Neural progenitor cell (in vitro differentiated cells): ENCODE results near the gene NRN1L. TPM values are rescaled to one million over a fixed set of nuclear protein-coding genes. Genes with fewer than 3 reads are reported as not detected.

Experiments used
- DNase-seq: peaks from one replicate; pipeline ENCODE4 v3.0.0-alpha.2; 2016; ENCODE audit warnings: low spot score
- H2AFZ ChIP-seq: fragments of 200-600 bp; sonication (generic); replicated peaks from 2 replicates; pipeline ENCODE4 v1.6.1; 2016; ENCODE audit warnings: antibody characterized with exemption
- H3F3A ChIP-seq: fragments of 200-600 bp; sonication (generic); 2 replicates; pipeline ENCODE4 v1.6.1; 2016; ENCODE audit warnings: antibody characterized with exemption, low read depth
- H3K27ac ChIP-seq: fragments of 200-600 bp; sonication (generic); 2 replicates; pipeline ENCODE4 v1.5.1; 2016; ENCODE audit warnings: mild to moderate bottlenecking
- H3K27me3 ChIP-seq: fragments of 200-600 bp; sonication (generic); 2 replicates; pipeline ENCODE4 v1.6.1; 2016; ENCODE audit warnings: mild to moderate bottlenecking, moderate library complexity
- H3K36me3 ChIP-seq: fragments of 200-600 bp; sonication (generic); 2 replicates; pipeline ENCODE4 v1.5.1; 2016
- H3K4me1 ChIP-seq: fragments of 200-600 bp; sonication (generic); 2 replicates; pipeline ENCODE4 v1.6.1; 2016; ENCODE audit warnings: mixed run types
- H3K4me2 ChIP-seq: fragments of 200-600 bp; sonication (generic); 2 replicates; pipeline ENCODE4 v1.6.1; 2016
- H3K4me3 ChIP-seq: fragments of 200-600 bp; sonication (generic); 2 replicates; pipeline ENCODE4 v1.5.1; 2016
- H3K79me2 ChIP-seq: fragments of 200-600 bp; sonication (generic); 2 replicates; pipeline ENCODE4 v1.6.1; 2016; ENCODE audit warnings: low read depth
- H3K9ac ChIP-seq: fragments of 200-600 bp; sonication (generic); 2 replicates; pipeline ENCODE4 v1.6.1; 2016
- H3K9me3 ChIP-seq: fragments of 200-600 bp; sonication (generic); 2 replicates; pipeline ENCODE4 v1.5.1; 2016; ENCODE audit warnings: low read depth
- H4K20me1 ChIP-seq: fragments of 200-600 bp; sonication (generic); 2 replicates; pipeline ENCODE4 v1.6.1; 2016; ENCODE audit warnings: low read depth
- H3K27ac Mint-ChIP-seq: 3 replicates; pipeline ENCODE4 v1.8.0; 2021; ENCODE audit warnings: mixed read lengths
- H3K27me3 Mint-ChIP-seq: 2 replicates; pipeline ENCODE4 v1.8.0; 2022; ENCODE audit warnings: low read depth, mild to moderate bottlenecking, inconsistent platforms, moderate library complexity, mixed read lengths; ENCODE audit not compliant: insufficient read depth
- H3K36me3 Mint-ChIP-seq: 3 replicates; pipeline ENCODE4 v1.8.0; 2021; ENCODE audit warnings: mixed read lengths
- H3K4me1 Mint-ChIP-seq: 3 replicates; pipeline ENCODE4 v1.8.0; 2021; ENCODE audit warnings: mixed read lengths
- H3K4me3 Mint-ChIP-seq: 3 replicates; pipeline ENCODE4 v1.8.0; 2021; ENCODE audit warnings: mild to moderate bottlenecking, moderate library complexity, mixed read lengths
- H3K9me3 Mint-ChIP-seq: 3 replicates; pipeline ENCODE4 v1.8.0; 2020; ENCODE audit warnings: mixed read lengths
- CTCF ChIP-seq: fragments of 200-600 bp; sonication (generic); IDR thresholded peaks from 2 replicates; pipeline ENCODE4 v1.5.1; 2017; ENCODE audit warnings: antibody characterized with exemption, mild to moderate bottlenecking
- EZH2 ChIP-seq: fragments of 200-600 bp; sonication (generic); IDR thresholded peaks from 2 replicates; pipeline ENCODE4 v1.6.1; 2017; ENCODE audit warnings: antibody characterized with exemption, mild to moderate bottlenecking, moderate library complexity
- EZH2phosphoT487 ChIP-seq: fragments of 200-600 bp; sonication (generic); IDR thresholded peaks from 2 replicates; pipeline ENCODE4 v1.6.1; 2017; ENCODE audit warnings: antibody characterized with exemption
- total RNA-seq: library from RNA; depleted of rRNA; stranded (reverse); fragments of >200 nt; gene quantifications from 2 replicates; pipeline ENCODE4 v1.2.3, GENCODE V29; 2015; ENCODE audit warnings: low replicate concordance

The NRN1L gene
- total RNA-seq, 1 donor from 2014 or later = 0.54 TPM

DNA sequence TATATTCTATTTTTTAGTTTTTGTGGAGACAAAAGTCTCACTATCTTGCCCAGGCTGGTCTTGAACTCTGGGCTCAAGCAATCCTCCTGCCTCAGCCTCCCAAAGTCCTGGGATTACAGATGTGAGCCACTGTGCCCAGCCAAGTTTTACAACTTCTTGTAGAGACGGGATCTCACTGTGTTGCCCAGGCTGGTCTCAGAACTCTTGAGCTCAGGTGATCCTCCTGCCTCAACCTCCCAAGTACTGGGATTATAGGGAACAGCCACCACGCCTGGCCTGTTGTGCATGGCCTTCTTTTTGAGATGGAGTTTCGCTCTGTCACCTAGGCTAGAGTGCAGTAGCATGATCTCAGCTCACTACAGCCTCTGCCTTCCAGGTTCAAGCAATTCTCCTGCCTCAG lies 31.0 kb upstream of the NRN1L start:
- no peaks in the 10 kb centered on the region for H3K27me3 Mint-ChIP-seq
- Histone ChIP-seq H3K4me2 (no peak overlapping the region), H3F3A (peaks cover 5% of the 10 kb centered on the region), H3K9me3 (no peaks in the 10 kb centered on the region), H3K79me2 (peaks cover 100% of the 10 kb centered on the region), H4K20me1 (peaks cover 92% of the 10 kb centered on the region), H2AFZ (no peak overlapping the region), H3K4me1 (no peaks in the 10 kb centered on the region), H3K36me3 (no peaks in the 10 kb centered on the region), H3K27ac (no peak overlapping the region), H3K9ac (no peak overlapping the region), H3K4me3 (no peak overlapping the region), H3K27me3 (no peaks in the 10 kb centered on the region)
- no peak overlapping the region for H3K4me3 Mint-ChIP-seq
- no peak overlapping the region for H3K27ac Mint-ChIP-seq
- TF ChIP-seq CTCF (no peak), EZH2 (no peak), EZH2phosphoT487 (no peak)
- H3K4me1 Mint-ChIP-seq = peaks cover 17% of the 10 kb centered on the region
- H3K9me3 Mint-ChIP-seq = no peaks in the 10 kb centered on the region
- DNase-seq = no peak
- peaks cover 18% of the 10 kb centered on the region for H3K36me3 Mint-ChIP-seq

DNA sequence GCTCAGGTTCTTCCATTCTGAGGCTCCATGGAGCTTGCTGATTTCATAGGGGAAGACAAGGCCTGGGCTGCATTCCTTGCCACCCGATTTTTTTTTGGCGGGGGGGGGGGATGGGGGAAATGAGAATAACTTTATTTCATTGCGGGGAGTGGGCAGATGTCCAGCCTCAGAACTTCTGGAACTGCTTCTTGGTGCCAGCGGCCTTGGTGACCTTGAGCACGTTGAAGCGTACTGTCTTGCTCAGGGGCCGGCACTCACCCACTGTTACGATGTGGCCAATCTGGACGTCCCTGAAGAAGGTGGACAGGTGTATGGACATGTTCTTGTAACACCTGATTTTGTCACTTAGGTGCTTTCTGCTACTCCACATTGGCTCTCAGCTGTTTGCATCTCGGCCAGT lies 28.9 kb upstream of the NRN1L start:
- H3K79me2 ChIP-seq = peaks cover 100% of the 10 kb centered on the region
- TF ChIP-seq CTCF (no peak), EZH2phosphoT487 (no peak), EZH2 (no peak)
- DNase-seq = no peak
- H3K4me3 Mint-ChIP-seq = no peak overlapping the region
- no peak overlapping the region for H3K4me2 ChIP-seq
- peaks cover 17% of the 10 kb centered on the region for H3K36me3 Mint-ChIP-seq
- H2AFZ ChIP-seq = no peak overlapping the region
- no peaks in the 10 kb centered on the region for H3K27me3 Mint-ChIP-seq
- no peak overlapping the region for H3K9ac ChIP-seq
- peaks cover 5% of the 10 kb centered on the region for H3F3A ChIP-seq
- H3K36me3 ChIP-seq = no peaks in the 10 kb centered on the region
- H3K4me3 ChIP-seq = no peak overlapping the region
- peaks cover 100% of the 10 kb centered on the region for H4K20me1 ChIP-seq
- H3K9me3 Mint-ChIP-seq = no peaks in the 10 kb centered on the region
- no peaks in the 10 kb centered on the region for H3K27me3 ChIP-seq
- no peaks in the 10 kb centered on the region for H3K4me1 ChIP-seq
- H3K9me3 ChIP-seq = no peaks in the 10 kb centered on the region
- peaks cover 13% of the 10 kb centered on the region for H3K4me1 Mint-ChIP-seq
- H3K27ac Mint-ChIP-seq = peak overlapping the region; percentile 29
- no peak overlapping the region for H3K27ac ChIP-seq

- TF ChIP-seq EZH2phosphoT487 (no peak), CTCF (no peak), EZH2 (no peak)
- Mint-ChIP-seq H3K4me3 (no peak overlapping the region), H3K27me3 (peaks cover 2% of the 10 kb centered on the region), H3K4me1 (peaks cover 16% of the 10 kb centered on the region), H3K9me3 (no peaks in the 10 kb centered on the region), H3K27ac (peak overlapping the region; percentile 83), H3K36me3 (peaks cover 24% of the 10 kb centered on the region)
- H3K4me1 ChIP-seq = no peaks in the 10 kb centered on the region
- no peak overlapping the region for H2AFZ ChIP-seq
- H3K9ac ChIP-seq = no peak overlapping the region
- no peak overlapping the region for H3K4me2 ChIP-seq
- peaks cover 100% of the 10 kb centered on the region for H3K79me2 ChIP-seq
- peaks cover 2% of the 10 kb centered on the region for H3F3A ChIP-seq
- H3K27me3 ChIP-seq = no peaks in the 10 kb centered on the region
- H3K9me3 ChIP-seq = no peaks in the 10 kb centered on the region
- H3K36me3 ChIP-seq = no peaks in the 10 kb centered on the region
- H3K4me3 ChIP-seq = no peak overlapping the region
- H3K27ac ChIP-seq = no peak overlapping the region
- no peak for DNase-seq
- H4K20me1 ChIP-seq = peaks cover 100% of the 10 kb centered on the region
Measured at GRCh38 chr16:67856927-67857546, 27.6 kb upstream of the NRN1L start.
